Stimulated activated CD4-positive, alpha-beta T cell treated with anti-CD3 and anti-CD28 coated beads, Interleukin-12 subunit alpha, Interleukin-12 subunit beta, amount 100 ng/mL, for 48 hours (primary cell): ENCODE data around the gene FOXC2.
A peak's percentile ranks its signal among the peaks of the same experiment; 100 is the strongest.

Experiments
- DNase-seq, 3 donors: peaks; one replicate each; pipeline ENCODE4 v3.0.0-alpha.2; 2020; ENCODE audit warnings: low read depth in 2 of 3, low spot score in 1 of 3

Gene FOXC2

DNA sequence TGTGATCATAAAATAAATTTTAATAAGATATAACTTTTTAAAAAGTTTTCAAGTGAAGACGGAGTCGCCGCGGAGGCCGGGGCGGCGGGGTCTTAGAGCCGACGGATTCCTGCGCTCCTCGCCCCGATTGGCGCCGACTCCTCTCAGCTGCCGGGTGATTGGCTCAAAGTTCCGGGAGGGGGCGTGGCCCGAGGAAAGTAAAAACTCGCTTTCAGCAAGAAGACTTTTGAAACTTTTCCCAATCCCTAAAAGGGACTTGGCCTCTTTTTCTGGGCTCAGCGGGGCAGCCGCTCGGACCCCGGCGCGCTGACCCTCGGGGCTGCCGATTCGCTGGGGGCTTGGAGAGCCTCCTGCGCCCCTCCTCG is at the start of gene FOXC2:
Gene FOXC2 (plus strand): TSS at position 229 of the 365 bp plus-strand sequence. CDS start 507 bp downstream, outside the sequence.
- peak; percentile 34 to 38 (median 35) for DNase-seq

DNA sequence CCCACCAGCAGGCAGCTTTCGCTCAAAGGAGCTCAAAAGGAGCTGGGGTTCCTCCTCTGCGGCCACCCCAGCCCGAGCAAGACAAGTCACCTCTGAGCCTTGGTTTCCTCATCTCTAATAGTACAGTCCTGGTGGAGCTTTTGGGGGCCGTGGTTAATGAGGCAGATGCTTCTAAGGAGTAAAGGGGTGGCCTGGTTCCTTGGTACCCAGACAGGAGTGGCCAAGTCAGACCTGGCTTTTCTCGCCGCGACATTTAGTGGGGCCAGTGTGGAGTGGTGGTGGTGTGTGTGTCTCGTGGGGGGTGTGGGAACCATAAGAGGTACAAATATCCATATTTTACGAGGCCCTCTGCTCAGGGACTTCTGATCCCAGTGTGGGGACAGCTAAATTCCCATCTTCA is 49.6 kb upstream of the FOXC2 start:
- no peak for DNase-seq

DNA sequence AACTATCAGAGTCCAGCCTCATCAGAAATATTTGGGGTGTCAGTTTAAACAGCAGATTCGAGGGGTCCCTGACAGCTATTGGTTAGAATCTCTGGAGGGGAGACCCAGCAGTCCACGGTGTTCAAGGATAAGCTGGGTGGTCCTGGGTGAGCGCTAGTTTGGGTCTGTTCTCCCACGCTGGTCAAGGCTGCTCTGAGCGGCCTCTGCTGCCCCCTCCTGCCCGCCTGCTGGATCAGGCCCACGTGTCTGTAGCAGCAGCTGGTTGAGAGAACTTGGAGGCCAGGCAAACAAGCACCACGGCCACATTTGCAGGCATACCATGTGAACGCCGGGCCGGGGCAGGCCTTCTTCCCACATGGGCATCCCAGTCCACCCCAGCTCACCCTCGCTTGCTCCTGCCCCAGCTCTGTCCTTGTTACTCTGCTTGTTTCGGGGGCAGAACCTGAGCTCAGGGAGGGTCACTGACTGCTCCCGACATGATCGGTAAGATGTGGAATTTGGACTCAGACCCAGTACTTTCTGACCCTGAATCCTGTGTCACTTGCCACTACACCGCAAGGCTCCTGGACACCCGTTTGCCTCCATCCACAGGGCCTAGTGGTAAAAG is 48.9 kb upstream of the FOXC2 start:
- no peak for DNase-seq

DNA sequence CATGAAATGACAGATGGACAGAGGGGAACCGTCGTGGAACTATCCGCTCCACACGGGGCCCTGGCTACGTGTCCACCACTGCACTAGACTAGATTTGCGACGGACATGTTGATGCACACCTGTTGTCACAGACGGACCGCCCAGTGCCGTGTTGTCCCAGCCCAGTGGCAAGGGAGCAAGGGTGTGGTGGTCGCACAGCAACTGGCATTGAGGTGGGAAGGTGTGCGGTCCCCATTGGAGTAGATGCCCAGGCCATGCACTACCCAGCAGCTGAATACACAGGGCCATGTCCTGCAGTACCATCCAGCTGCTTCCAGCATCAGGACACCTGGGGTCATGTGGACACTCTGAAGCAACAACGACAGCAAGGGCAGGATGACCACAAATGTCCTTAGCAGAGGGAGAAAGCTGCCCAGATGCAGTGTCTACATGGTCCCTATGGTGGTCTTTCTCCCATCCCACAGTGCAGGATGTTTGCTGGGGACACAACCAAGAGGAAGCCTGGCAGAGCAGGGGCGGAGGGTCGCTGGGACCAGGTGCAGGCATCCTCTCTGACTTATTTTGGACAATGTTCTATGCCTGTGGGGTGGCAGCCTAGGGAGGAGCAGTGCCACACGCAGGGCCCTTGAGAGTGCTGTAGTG is 47.5 kb upstream of the FOXC2 start:
- DNase-seq, result no peak

DNA sequence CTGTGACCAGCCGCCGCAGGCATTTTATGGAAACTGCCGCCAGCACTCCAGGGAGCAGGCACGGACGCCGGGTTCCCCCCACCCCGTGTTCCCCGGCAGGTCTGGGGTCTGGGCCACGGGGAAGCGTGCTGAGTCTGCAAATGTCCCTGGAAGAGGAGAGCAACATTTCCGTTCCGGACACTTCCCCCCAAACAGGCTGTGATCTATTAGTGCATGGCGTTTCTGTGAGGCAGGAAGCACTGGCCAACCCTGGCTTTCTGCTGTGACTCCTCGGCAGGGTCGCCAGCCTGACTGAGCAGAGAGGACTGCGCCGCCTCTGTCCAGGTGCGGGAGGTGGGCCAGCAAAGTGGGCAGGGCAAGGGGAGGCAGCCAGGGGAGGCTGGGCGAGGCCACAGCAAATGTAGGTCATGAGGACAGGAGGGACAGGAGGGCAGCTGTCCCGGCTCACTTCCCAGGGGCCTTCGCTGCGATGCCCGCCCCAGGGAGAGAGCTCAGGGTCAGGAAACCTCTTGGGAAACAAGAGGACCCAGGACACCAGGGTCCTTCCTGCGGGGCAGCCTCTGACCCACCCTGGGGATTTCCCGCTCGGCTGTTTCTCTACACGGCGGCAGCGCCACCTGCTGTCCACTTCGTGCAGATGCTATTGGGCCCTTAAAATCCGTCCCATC is 46.8 kb upstream of the FOXC2 start:
- peak in 2 of 3 donors; percentile 27 to 38 for DNase-seq

DNA sequence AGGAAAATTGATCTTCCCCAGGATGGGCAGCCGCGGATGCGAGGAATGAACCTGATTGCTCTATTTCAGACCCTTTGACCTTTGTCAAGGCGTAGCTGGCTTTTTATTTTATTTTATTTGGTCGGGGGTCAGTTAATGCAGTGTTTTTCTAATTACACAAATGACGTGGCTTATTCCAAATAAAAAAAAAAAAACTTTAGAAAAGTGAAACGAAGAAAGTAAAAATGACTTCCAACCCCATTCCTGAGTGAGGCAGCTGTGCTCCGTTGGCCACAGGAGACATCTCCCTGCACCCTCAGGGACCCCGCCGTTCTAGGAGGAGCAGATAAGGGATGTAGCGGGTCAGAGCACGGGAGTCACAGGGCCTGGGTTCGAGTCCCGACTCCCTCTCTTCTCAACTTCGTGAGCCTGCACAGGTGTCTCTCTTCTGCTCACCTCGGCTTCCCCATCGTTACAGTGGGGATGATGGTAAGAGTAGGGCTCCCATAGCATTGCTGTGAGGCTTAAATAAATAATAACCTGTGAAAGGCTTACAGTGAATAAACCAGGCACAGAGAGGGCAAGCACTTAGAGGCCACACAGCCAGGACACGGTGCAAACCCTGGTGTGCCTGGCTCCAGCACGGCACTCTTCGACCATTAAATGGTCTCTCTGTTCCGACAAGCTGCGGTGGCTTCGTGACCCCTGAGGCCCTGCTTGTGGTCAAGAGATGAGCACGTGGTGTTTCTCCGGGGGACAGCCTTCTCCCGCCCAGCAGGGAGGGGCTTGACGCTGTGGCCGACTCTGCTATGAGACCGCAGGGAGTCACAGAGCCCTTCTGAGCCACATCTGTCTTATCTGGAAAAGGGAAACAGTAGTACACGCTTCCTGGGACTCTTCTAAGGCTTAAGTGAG is 46.1 kb upstream of the FOXC2 start:
- DNase-seq, result no peak

DNA sequence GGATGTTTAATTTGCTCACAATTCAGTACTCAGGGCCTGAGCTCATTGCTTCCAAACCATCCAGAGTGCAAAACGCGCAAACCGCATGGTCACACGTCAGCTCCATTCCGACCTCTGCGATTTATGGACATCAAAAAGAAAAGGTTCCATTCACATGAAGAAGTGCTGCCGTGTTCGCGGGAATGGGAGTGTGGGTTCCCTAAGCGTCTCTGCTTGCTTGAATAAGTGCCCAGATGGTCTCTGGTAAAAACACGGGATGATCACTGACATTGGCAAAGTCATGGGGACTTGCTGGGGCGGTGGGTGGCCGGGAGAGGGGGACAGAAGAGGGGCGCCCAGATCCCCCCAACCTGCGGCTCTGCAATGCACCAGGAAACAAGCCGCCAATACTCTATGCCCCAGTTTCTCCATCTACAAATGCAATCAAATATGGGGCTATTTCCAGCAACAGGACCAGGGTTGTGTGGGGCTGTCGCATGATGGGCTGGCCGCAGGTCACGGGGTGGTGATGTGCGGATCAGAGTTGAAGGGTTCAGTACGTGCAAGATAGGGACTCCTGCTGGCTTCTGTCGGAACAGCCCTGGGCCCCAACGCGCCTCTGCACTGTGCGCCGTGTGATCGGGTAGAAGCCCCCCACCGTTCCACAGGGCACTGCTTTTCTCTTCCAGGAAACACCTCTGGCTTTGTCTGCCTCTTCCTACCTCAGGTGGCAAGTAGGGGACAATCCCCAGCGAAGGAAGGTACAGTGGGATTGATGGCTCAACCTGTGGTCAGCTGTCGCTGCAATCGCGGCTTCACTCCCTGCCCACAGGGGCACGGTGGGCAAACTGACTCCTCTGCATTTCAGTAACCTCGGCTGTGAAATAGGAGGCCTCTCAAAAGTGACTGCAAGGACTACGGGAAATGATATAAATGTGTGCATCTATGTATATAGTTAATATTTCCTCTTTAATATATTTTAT is 45.1 kb upstream of the FOXC2 start:
- no peak for DNase-seq

DNA sequence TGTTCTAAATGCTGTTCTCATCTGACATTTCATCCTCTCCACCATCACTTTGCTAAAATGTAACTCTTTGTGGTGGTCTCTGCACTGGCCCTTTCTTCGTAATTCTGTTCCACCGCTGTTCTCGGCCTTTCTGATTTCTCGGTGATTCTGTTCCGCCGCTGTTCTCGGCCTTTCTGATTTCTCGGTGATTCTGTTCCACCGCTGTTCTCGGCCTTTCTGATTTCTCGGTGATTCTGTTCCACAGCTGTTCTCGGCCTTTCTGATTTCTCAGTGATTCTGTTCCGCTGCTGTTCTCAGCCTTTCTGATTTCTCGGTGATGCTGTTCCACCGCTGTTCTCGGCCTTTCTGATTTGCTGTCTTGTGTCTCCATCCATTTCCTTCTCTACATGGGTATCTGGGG is 44.0 kb upstream of the FOXC2 start:
- no peak for DNase-seq

DNA sequence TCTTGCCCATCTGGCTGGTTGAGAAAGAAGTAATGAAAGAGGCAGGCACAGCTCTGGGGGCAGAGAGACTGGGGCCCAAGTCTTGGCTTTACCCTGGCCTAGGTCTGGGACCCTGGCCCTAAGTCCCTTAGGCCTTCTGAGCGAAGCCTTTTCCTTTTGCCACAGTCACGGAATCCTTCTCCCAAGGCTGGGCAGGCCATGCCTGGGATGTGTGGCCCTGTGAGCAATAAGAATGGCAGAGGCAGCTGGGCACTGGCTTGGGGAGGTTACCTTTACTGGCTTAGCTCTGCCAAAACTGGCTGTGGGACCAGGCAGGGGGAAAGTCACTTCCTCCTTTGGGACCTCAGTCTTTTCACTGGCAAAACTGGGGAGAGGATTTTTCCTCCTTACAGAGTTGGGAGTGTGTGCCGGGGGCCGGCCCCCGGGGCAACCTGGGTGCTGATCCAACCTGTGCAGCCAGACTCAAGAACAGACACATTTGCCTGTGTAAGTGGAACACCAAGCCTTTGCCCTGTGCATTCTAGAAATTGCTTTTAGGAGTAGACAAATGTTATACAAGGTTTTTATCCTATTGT is 43.4 kb upstream of the FOXC2 start:
- no peak for DNase-seq

DNA sequence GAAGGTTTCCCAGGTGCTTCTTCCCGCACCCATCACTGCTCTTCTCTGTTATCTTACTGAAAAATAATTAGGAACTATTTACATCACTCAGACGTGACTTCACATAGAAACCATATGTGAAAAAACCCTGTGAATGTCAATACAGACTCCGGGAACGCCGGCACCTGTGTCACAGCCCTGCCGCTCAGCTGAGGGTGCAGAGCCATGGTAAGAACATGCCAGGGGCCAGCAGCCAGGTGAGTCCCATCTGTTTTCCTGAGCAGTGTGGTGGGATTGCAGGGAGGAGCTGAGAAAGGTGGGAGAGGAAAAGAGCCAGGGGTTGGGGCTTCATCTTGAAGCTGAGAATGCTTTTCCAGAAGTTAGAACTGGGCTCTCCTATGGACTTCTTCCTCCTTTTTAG is 42.6 kb upstream of the FOXC2 start:
- no peak for DNase-seq

DNA sequence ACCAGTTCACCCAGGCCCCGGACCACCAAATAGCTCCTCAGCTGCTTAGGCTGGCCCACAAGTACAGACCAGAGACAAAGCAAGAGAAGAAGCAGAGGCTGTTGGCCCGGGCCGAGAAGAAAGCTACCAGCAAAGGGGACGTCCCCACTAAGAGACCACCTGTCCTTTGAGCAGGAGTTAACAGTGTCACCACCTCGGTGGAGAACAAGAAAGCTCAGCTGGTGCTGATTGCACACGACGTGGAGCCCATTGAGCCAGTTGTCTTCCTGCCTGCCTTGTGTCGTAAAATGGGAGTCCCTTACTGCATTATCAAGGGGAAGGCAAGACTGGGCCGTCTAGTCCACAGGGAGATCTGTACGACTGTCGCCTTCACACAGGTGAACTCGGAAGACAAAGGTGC is 40.9 kb upstream of the FOXC2 start:
- no peak for DNase-seq

DNA sequence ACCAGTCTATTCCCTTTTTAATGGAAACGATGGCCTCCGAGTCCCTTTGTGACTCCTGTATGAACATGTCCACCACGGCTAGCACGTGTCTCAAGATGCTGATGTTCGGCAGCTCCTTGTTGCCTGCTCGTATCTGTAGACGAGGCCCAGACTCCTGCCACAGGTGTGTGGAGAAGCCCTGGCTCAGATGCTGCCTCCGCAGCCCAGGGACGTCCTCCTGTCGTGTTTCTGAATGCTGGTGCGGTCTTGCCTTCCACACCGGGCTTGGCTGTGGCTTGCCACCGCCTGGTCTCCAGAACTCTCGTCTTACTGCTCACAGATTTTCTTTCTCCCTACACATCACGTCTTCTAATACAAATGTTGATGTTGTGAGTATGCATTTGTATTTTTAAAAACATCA is 39.3 kb upstream of the FOXC2 start:
- no peak for DNase-seq

DNA sequence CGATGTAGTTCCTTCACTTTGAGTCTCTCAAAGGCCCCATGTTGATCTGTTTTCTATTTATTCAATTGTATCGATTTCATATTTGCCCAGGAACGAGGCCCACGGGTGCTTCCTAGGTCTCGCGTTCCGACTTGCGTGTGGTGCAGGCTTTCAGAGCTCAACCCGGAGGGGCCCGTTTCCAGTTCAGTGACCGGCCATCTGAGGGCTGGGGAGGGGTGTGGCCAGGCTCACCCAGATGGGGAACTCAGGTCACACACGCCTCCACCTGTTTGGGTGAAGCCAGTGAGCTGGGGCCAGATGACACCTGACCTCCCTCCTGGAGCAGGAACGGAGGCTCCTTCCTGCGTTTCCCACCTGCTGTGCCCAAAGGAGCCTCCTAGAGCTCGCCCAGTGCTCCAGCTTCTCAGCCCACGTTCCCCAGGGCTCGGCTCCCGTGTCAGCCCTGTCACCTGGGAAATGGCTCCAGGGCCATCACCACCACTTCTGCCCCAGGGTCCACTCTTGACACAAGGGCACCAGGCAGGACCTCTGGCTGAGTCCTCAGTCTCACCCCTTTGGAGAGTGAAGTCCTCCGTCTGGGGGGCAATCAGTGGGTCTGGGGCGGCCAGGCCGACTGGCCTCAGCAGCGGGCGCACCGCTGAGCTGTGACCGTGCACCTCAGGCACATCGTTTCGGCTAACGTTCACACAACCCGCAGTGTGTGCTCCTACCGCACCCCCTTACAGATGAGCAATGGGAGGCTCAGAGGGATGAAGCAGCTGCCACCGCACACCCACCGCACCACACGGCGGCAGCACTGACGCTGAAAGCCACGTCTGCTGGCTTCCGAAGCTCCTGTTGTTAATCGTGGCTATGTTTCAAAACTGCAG is 38.3 kb upstream of the FOXC2 start:
- DNase-seq, result no peak

DNA sequence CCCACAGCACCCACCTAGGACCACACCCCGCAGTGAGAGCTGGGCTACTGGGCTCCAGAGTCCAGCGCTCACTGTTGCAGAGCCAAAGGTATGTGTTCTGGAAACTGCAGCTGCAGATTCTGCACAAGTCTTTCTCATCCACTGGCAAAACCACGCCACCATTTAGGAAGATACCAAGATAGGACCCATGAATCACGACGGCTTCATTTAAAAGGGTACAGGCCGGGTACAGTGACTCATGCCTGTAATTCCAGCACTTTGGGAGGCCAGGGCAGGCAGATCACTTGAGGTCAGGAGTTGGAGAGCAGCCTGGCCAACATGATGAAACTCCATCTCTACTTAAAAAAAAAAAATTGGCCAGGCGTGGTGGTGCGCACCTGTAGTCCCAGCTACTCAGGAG is 37.5 kb upstream of the FOXC2 start:
- no peak for DNase-seq

DNA sequence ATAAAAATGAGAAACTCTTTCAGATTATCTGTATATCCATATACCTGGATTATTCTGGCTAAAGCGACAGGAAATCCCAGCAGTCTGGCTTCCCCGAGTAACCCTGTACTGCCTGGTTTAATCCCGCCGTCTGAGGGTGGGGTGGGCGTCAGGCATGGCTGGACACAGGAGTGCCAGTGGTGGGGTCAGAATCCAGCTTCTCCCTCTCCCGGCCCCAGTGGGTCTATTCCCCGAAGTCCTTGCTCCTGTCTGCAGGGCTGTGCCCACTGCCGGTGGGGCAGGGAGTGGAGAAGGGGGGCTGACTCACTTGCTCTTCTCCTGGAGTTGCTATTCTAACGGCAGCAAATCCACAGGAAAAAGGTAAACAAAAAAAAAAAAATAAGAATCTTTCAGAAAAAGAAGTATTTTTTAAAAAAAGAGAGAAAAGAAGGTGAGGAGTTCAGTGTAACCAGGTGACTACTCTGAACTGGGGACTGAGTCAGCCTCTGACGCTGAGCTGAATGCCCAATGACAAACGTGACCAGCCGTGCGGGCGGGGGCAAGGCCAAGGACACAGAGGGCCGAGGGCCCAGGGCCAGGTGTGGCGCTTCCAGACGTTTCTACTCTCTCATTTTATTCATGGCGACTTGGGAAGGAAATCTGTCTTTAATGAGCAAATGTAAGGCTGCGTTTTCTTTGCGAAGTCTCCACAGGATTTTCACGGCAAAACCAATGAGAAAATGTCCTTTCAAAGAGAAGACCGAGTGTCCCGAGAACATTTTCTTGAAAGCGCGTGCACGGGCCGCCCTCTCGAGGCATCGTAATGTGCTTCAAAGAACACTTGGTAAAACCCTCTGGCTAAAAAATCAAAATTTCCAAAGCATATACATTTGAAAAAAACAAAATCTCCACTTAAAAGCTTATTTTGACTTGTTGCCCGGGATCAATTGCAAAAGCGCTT is 36.1 kb upstream of the FOXC2 start:
- no peak for DNase-seq

DNA sequence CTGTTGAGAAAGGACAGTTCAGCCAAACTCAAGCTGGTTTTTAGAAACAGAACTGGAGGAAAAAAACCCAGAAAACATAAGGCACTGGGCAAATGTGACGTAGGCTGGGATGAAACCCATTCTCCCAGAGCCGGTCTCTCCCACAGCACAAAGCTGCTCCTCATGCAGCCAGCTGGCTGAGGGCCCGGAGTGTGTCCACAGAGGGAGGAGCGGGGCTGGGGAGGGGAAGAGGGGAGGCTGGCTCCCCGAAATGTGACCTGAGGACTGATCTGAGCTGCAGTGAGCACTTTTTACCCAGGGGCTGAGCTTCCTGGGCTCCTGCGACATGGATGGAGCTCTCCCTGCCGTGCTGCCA is 35.5 kb upstream of the FOXC2 start:
- no peak for DNase-seq

DNA sequence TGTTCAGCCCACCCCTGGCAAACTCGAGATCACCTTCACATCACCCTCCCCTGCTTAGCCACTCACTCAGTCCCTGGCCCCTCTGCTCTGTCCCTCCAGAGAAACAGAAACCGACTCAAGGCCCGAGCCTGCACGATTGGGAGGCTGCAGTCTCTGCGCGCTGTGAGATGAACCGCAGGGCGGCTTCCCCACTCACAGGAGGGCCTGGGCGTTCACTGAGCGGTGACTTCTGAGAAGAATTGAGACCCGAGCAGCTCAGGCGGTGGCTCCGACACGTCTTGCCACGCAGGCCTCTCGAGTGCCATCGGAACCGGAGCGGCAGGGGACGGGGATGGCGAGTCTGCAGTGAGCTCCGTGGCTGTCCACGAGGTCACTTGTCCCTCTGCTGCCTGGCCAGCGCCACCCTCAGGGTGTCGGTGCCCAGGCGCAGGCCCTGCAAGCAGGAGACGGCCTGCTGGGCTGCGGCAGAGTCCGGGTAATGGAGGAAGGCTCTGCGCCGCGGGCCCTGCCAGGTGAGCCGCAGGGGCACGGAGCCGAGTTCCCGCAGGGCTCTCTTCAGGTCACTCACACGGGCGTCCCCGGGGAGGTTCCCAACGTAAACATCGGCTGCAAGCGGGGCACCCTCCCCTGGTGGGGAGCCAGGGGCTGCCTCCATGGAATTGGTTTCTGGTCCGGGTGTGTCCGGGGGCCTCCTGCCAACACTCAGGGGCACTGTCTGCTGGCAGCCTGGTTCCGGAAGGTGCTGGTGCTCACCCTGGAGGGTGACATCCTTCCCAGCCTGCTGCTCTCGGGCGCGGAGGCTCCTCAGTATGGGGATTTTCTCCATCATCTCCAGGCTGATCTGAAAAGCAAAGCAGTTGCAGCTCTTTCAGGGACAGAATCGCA is 34.7 kb upstream of the FOXC2 start:
- DNase-seq, result no peak

DNA sequence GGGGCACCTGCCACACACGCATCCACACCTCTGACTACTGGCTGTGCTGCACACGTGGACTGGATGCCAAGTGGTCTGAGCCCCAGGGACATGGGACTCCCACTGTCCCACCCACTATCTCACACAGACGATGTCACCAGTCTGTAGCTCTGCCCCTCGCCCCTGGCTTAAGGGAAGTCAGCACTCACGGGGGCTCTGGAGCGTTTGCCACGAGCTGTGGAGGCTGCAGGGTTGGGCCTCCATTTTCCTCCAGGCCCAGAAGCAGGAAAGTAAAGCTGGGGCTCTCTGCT is 34.2 kb upstream of the FOXC2 start:
- DNase-seq, result no peak
